Right ventricle myocardium superior (tissue), 1 donor: ENCODE data around the gene NEIL1. TPM values are rescaled to one million over a fixed set of nuclear protein-coding genes. Genes with fewer than 3 reads are reported as not detected.
"Not testable (repeated sequence)": the region's sequence is repeated elsewhere in the genome, so short reads cannot be mapped to it uniquely, and the experiment has no call there.

ENCODE experiments used
- ATAC-seq: fragments of 200-7000 bp; cut with Tn5 transposase; one replicate; pipeline ENCODE4 v1.9.1; 2020; ENCODE audit warnings: mild to moderate bottlenecking; ENCODE audit not compliant: poor library complexity
- DNase-seq: peaks from one replicate; pipeline ENCODE4 v3.0.0-alpha.2; 2020
- intact Hi-C: fragments of 100-400 bp; cut with DNase I; formaldehyde crosslinking; loops from one replicate; pipeline ENCODE4 v1.11.2; 2022
- long read RNA-seq: library from polyadenylated mRNA; unstranded; transcript quantifications from one replicate; pipeline ENCODE4 v2.0.0, GENCODE V29; 2021
- total RNA-seq: library from RNA; stranded (reverse); fragmentation: NEBNext Ultra II Directional; extraction: Animal tissue kit (Norgen Biotek cat#: 25700); gene quantifications from one replicate; pipeline ENCODE4 v1.2.1, GENCODE V29; 2021
- donor health status: DM: no; HTN: yes; CAD: no; lungs with severe emphysema.

The NEIL1 gene
- total RNA-seq: 9.7 TPM
- long read RNA-seq, partial matches to known transcripts: 1 of 11 reads
- long read RNA-seq, other reads (novel, unspliced or antisense): 10 of 11 reads

- intact Hi-C loops: no loop called here
- DNase-seq (no peak), ATAC-seq (peak; percentile 1)
These were observed at the start of gene NEIL1 for GRCh38 chr15:75346796-75347221. TSS of gene NEIL1 (plus strand) at chr15:75347039. CDS start at chr15:75348906, 1,867 bp downstream.

GRCh38 chr15:75298541-75299310 lies 48.1 kb upstream of the NEIL1 start:
- DNase-seq, intact Hi-C loops: not testable (repeated sequence)
- ATAC-seq: peak; percentile 83

- intact Hi-C loops: not testable (repeated sequence)
- ATAC-seq (peak; percentile 88), DNase-seq (peak; percentile 78)
These were observed 47.5 kb upstream of the NEIL1 start for GRCh38 chr15:75299311-75299688.

DNA sequence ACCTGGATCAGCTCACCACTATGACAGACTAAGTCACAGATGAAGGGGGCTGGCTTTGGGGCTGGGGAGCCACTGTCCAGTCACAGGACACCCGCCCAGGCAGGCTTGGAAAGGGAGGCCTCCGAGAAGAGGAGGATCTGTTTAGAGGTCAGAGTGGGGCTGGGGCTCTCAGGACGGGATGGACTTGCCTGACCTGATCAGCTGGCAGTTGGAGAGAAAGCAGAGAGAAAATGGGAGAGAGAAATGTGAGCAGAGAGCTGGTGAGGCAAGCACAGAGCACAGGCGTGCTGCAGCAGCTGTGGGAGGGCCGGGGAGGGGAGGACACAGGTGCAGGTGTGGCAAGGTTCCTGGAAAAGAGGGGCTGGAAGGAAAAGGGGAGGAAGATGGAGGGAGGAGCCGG lies 46.8 kb upstream of the NEIL1 start:
- DNase-seq: not testable (repeated sequence)

GRCh38 chr15:75302318-75302717 lies 44.5 kb upstream of the NEIL1 start:
- no peak for DNase-seq
- ATAC-seq: no peak

More for the DNA sequence above, 46.8 kb upstream of the NEIL1 start:
- ATAC-seq, intact Hi-C loops: not testable (repeated sequence)

GRCh38 chr15:75302753-75303152 lies 44.1 kb upstream of the NEIL1 start:
- intact Hi-C loops, DNase-seq, ATAC-seq: not testable (repeated sequence)

More at GRCh38 chr15:75302318-75302717, 44.5 kb upstream of the NEIL1 start:
- intact Hi-C loops: no loop called here

GRCh38 chr15:75306188-75306587 lies 40.7 kb upstream of the NEIL1 start:
- DNase-seq: no peak
- intact Hi-C loops: no loop called here
- no peak for ATAC-seq

GRCh38 chr15:75307778-75308390 lies 39.0 kb upstream of the NEIL1 start:
- intact Hi-C loops: no loop called here
- ATAC-seq (no peak), DNase-seq (no peak)

GRCh38 chr15:75309711-75310110 lies 37.1 kb upstream of the NEIL1 start:
- DNase-seq: no peak
- no peak for ATAC-seq
- intact Hi-C loops: no loop called here

DNA sequence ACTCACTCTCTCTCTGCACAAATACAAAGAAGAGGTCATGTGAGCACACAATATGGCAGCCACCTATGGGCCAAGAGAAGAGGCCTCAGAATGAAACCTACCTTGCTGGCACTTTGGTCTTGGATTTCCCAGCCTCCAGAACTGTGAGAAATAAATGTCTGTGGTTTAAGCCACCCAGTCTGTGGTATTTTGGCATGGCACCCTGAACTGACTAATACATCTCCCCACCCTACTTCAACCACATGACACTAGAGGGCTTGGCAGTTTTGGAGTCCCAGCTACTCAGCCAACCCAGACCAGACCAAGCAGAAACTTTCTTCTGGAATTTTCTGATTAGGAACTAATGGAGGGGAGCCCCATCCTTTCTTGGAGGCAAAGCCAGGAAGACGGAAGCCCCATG lies 34.3 kb upstream of the NEIL1 start:
- intact Hi-C loops, DNase-seq, ATAC-seq: not testable (repeated sequence)

- intact Hi-C loops: no loop called here
- ATAC-seq: no peak
- no peak for DNase-seq
These were observed 33.6 kb upstream of the NEIL1 start for GRCh38 chr15:75313116-75313845.

- intact Hi-C loops: no loop called here
- no peak for ATAC-seq
These were observed 32.1 kb upstream of the NEIL1 start for GRCh38 chr15:75314552-75315290.

GRCh38 chr15:75319231-75319897 lies 27.5 kb upstream of the NEIL1 start:
- DNase-seq, intact Hi-C loops, ATAC-seq: not testable (repeated sequence)

More at GRCh38 chr15:75314552-75315290, 32.1 kb upstream of the NEIL1 start:
- no peak for DNase-seq

DNA sequence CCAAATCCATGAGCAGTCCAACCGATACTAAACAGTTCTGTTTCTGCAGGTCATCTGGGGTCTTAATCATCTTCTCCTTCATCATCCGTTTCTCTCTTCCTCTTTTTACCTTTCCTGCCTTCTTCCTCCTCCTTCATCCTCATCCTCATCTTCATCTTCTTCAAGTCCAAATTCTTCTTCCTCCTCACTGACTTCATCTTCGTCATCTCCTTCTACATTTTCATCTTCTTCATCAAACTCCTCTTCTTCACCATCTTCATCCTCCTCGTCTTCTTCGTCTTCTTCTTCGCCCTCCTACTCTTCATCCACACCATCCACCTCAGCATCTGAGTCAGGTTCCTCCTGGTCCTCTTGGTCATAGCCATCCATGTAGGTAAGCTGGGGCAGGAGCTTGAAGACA lies 25.1 kb upstream of the NEIL1 start:
- DNase-seq (no peak), ATAC-seq (no peak)
- intact Hi-C loops: no loop called here

DNA sequence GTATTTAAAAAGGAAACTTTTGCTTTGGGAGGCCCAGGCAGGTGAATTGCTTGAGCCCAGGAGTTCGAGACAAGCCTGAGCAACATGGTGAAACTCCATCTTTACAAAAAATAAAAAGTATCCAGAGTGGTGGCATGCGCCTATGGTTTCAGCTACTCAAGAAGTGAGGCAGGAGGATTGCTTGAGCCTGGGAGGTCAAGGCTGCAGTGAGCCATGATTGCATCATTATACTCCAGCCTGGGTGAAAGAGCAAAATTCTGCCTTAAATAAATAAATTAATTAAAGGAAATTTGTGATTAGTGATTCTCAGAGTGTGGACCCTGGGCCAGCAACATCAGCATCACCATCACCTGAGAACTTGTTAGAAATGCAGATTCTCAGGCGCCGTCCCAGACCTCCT lies 20.9 kb upstream of the NEIL1 start:
- intact Hi-C loops: no loop called here
- DNase-seq (no peak), ATAC-seq (no peak)

DNA sequence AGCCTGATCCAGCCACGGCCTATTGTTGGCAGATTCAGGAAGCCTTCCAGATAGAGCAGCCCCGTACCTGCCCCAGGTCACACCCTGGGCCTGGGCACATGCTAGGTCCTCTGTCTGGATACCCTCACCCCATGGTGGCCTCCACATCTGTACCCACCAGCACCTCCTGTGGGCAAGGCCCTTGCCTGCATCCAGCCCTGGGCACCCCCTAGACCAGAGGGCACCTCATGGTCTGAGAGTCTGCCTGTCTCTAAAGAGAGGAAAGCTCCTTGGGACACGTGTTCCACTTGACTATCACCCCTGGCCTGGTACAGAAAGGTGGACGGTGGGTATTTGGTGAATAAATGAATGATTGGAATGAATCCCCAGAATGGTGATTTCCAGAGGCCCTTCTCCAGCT lies 19.8 kb upstream of the NEIL1 start:
- no peak for ATAC-seq
- intact Hi-C loops: no loop called here
- DNase-seq: no peak

DNA sequence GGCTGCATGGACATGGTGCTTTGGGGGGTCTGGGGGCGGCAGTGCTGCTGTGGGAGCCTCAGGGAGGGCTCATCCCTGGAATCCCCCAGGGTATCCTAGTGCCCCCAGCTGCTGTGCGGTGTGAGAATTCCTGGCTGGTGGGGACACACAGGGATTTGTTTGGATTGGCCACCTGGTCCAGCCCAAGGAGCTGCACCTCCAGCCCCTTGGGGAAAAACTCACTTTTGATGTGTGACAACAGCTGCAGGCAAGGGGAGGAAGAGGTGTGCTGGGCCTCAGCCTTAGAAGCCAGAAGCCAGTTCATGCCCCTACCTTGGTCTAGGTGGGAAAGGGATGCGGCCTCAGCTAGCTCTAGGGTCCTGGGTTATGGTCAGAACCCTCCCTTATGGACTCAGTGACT lies 19.3 kb upstream of the NEIL1 start:
- intact Hi-C loops: no loop called here
- DNase-seq (no peak), ATAC-seq (no peak)
